Measurements from ENCODE around the gene OSR1. TPM values are rescaled to one million over a fixed set of nuclear protein-coding genes. Genes with fewer than 3 reads are reported as not detected.

OSR1 gene
- total RNA-seq, result 121 and 179 TPM in 2 replicates

DNA sequence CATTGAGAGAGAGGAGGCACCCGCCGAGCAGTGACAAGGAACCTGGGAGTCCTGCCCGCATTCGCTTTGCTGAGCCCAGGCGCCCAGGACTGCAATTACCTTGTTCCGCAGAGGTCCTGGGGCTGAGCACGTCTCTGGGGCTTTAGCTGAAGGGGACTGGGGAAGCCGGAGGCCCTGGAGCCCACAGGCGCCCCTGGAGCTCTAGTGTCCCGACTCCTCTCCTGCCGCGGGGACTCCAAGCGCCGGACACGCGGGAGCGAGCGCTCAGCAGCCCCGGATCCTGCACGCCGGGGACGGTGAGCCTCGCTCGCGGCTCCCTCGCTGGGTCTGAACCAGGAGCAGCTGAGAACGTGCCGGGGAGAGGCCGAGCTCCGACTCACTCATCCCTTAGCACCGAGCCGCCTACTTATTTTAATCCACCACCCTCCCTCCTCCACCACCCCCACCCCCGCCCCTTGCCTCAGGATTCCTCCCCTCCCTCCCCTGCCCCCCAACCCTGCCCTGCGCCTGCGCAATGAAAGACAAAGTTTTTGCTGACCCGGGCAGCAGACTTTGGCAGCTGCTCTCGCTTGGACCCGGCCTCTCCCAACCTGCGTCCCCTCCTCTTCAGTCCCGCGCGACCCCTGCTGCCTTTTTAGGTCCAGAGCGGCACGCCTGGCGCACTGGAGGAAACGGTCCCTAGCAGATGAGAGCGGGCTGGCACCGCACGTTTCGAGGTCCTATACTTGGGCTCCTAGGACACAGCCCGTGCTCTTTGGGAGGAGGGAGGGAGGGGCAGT, at the start of gene OSR1:
Gene OSR1, minus strand, starts transcription at position 382 of the 779 bp plus-strand sequence. CDS start 4,818 bp downstream, outside the sequence.

All from pericardium fibroblast (primary cell).